BLaER1 (cell line): ENCODE measurements around the gene EIF4E.
"Not testable (repeated sequence)": the region's sequence is repeated elsewhere in the genome, so short reads cannot be mapped to it uniquely, and the experiment has no call there.

Experiments
- H3K27ac ChIP-seq: shearing (Covaris generic); formaldehyde crosslinking; 2 replicates; pipeline ENCODE4 v1.8.1; 2022
- H3K27me3 ChIP-seq: shearing (Covaris generic); formaldehyde crosslinking; 2 replicates; pipeline ENCODE4 v1.8.1; 2022
- H3K36me3 ChIP-seq: shearing (Covaris generic); formaldehyde crosslinking; 2 replicates; pipeline ENCODE4 v1.8.1; 2022
- H3K4me1 ChIP-seq: shearing (Covaris generic); formaldehyde crosslinking; 2 replicates; pipeline ENCODE4 v1.8.1; 2022
- H3K4me2 ChIP-seq: shearing (Covaris generic); formaldehyde crosslinking; 2 replicates; pipeline ENCODE4 v1.8.1; 2022
- H3K4me3 ChIP-seq: shearing (Covaris generic); formaldehyde crosslinking; 2 replicates; pipeline ENCODE4 v1.8.1; 2022
- H3K9ac ChIP-seq: shearing (Covaris generic); formaldehyde crosslinking; 2 replicates; pipeline ENCODE4 v1.8.1; 2022
- H3K9me3 ChIP-seq: shearing (Covaris generic); formaldehyde crosslinking; 2 replicates; pipeline ENCODE4 v1.8.1; 2022
- H4K20me1 ChIP-seq: shearing (Covaris generic); formaldehyde crosslinking; 2 replicates; pipeline ENCODE4 v1.8.1; 2022
- Cebpa-rat ChIP-seq: shearing (Covaris generic); IDR thresholded peaks from 2 replicates; pipeline ENCODE4 v1.8.1; 2022

EIF4E gene

GRCh38 chr4:98879515-98879914 lies 49.4 kb downstream of the EIF4E start:
- H3K4me2 ChIP-seq, result no peak overlapping the region
- TF ChIP-seq Cebpa-rat, result no peak
- no peak overlapping the region for H3K9ac ChIP-seq
- H3K4me1 ChIP-seq, result no peaks in the 10 kb centered on the region
- peaks cover 5% of the 10 kb centered on the region; the same call in 1 of the 2 replicates for H4K20me1 ChIP-seq
- H3K36me3 ChIP-seq, result peaks cover 78% of the 10 kb centered on the region
- no peak overlapping the region for H3K4me3 ChIP-seq
- no peaks in the 10 kb centered on the region for H3K9me3 ChIP-seq
- no peaks in the 10 kb centered on the region for H3K27me3 ChIP-seq
- no peak overlapping the region for H3K27ac ChIP-seq

DNA sequence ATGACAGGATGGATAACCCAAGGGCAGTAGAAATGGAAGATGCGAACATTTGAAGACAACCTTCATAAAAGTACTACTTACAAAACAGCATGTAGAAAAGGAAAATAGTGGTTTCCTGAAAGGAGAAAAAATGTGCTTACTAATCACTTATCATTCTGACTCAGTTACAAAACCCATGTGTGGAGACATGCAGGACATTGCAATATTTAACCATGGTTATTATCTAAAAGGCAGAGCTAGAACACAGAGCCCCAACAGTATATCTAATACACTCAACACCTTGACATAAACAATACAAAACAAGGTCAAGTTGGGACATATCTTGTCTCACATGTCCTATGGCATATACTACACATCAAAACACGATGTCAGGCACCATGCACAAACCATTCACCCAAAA lies 55.9 kb downstream of the EIF4E start:
- TF ChIP-seq Cebpa-rat, result no peak
- H3K27ac ChIP-seq, result no peak overlapping the region
- peaks cover 32% of the 10 kb centered on the region; the same call in 1 of the 2 replicates for H3K36me3 ChIP-seq
- H3K4me3 ChIP-seq, result no peak overlapping the region
- H3K4me1 ChIP-seq, result no peaks in the 10 kb centered on the region
- H3K9me3 ChIP-seq, result no peaks in the 10 kb centered on the region
- no peaks in the 10 kb centered on the region for H3K27me3 ChIP-seq
- no peak overlapping the region for H3K4me2 ChIP-seq
- no peaks in the 10 kb centered on the region for H4K20me1 ChIP-seq
- H3K9ac ChIP-seq, result no peak overlapping the region

DNA sequence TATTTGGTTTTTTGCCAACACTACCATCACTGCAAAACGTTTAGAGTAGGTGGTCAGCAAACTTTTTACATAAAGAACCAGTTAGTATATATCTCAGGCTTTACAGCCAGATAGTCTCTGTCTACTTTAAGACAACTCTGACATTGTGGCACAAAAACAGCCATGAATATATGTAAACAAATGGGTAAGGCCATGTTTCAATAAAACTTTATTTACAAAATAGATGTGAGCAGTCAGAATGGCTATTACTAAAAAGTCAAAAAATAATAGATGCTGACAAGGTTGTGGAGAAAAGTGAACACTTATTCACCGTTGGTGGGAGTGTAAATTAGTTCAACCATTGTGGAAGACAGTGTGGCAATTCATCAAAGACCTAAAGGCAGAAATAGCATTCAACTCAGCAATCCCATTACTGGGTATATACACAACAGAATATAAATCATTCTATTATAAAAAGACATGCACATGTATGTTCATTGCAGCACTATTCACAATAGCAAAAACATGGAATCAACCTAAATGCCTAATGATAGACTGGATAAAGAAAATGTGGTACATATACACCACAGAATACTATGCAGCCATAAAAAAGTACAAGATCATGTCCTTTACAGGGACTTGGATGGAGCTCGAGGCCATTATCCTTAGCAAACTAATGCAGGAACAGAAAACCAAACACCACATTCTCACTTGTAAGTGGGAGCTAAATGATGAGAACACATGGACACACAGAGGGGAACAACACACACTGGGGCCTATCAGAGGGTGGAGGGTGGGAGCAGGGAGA lies 56.6 kb downstream of the EIF4E start:
- not testable (repeated sequence) for H3K4me1 ChIP-seq, H4K20me1 ChIP-seq, H3K9ac ChIP-seq, H3K27me3 ChIP-seq, H3K9me3 ChIP-seq, H3K4me2 ChIP-seq, H3K4me3 ChIP-seq, H3K27ac ChIP-seq
- H3K36me3 ChIP-seq, result peaks cover 25% of the 10 kb centered on the region; the same call in 1 of the 2 replicates

GRCh38 chr4:98867648-98868047 lies 61.3 kb downstream of the EIF4E start:
- H3K4me1 ChIP-seq, result no peaks in the 10 kb centered on the region
- no peak overlapping the region for H3K4me3 ChIP-seq
- no peaks in the 10 kb centered on the region for H3K9me3 ChIP-seq
- H3K4me2 ChIP-seq, result no peak overlapping the region
- H3K36me3 ChIP-seq, result no peaks in the 10 kb centered on the region
- no peak overlapping the region for H3K9ac ChIP-seq
- H4K20me1 ChIP-seq, result no peaks in the 10 kb centered on the region
- TF ChIP-seq Cebpa-rat, result no peak
- H3K27me3 ChIP-seq, result no peaks in the 10 kb centered on the region
- H3K27ac ChIP-seq, result no peak overlapping the region

- H3K27me3 ChIP-seq, result no peaks in the 10 kb centered on the region
- no peak overlapping the region for H3K4me3 ChIP-seq
- H3K4me1 ChIP-seq, result no peaks in the 10 kb centered on the region
- H3K9ac ChIP-seq, result no peak overlapping the region
- H3K4me2 ChIP-seq, result no peak overlapping the region
- H4K20me1 ChIP-seq, result no peaks in the 10 kb centered on the region
- no peak overlapping the region for H3K27ac ChIP-seq
- no peak for TF ChIP-seq Cebpa-rat
- no peaks in the 10 kb centered on the region for H3K9me3 ChIP-seq
- H3K36me3 ChIP-seq, result no peaks in the 10 kb centered on the region
These were observed 63.9 kb downstream of the EIF4E start for GRCh38 chr4:98865059-98865458.

GRCh38 chr4:98864560-98864959 lies 64.4 kb downstream of the EIF4E start:
- no peak overlapping the region for H3K4me2 ChIP-seq
- TF ChIP-seq Cebpa-rat, result no peak

GRCh38 chr4:98862371-98862770 lies 66.6 kb downstream of the EIF4E start:
- no peaks in the 10 kb centered on the region for H3K9me3 ChIP-seq
- TF ChIP-seq Cebpa-rat, result no peak
- no peaks in the 10 kb centered on the region for H3K36me3 ChIP-seq
- no peaks in the 10 kb centered on the region for H3K27me3 ChIP-seq
- no peak overlapping the region for H3K27ac ChIP-seq
- no peak overlapping the region for H3K4me3 ChIP-seq
- H3K9ac ChIP-seq, result no peak overlapping the region
- H3K4me1 ChIP-seq, result no peaks in the 10 kb centered on the region
- H4K20me1 ChIP-seq, result no peaks in the 10 kb centered on the region
- no peak overlapping the region for H3K4me2 ChIP-seq

More at GRCh38 chr4:98864560-98864959, 64.4 kb downstream of the EIF4E start:
- H3K9me3 ChIP-seq, result no peaks in the 10 kb centered on the region
- H3K9ac ChIP-seq, result no peak overlapping the region
- H3K4me3 ChIP-seq, result no peak overlapping the region
- no peak overlapping the region for H3K27ac ChIP-seq
- no peaks in the 10 kb centered on the region for H4K20me1 ChIP-seq
- H3K27me3 ChIP-seq, result no peaks in the 10 kb centered on the region
- H3K4me1 ChIP-seq, result no peaks in the 10 kb centered on the region
- no peaks in the 10 kb centered on the region for H3K36me3 ChIP-seq

- Histone ChIP-seq H3K27ac (no peak overlapping the region), H3K4me1 (no peaks in the 10 kb centered on the region), H3K36me3 (no peaks in the 10 kb centered on the region), H3K4me2 (no peak overlapping the region), H3K4me3 (no peak overlapping the region), H3K27me3 (no peaks in the 10 kb centered on the region), H4K20me1 (no peaks in the 10 kb centered on the region), H3K9me3 (no peaks in the 10 kb centered on the region), H3K9ac (no peak overlapping the region)
- no peak for TF ChIP-seq Cebpa-rat
These were observed 67.6 kb downstream of the EIF4E start for GRCh38 chr4:98861100-98861884.

GRCh38 chr4:98851806-98852205 lies 77.1 kb downstream of the EIF4E start:
- peaks cover 22% of the 10 kb centered on the region for H3K9me3 ChIP-seq

DNA sequence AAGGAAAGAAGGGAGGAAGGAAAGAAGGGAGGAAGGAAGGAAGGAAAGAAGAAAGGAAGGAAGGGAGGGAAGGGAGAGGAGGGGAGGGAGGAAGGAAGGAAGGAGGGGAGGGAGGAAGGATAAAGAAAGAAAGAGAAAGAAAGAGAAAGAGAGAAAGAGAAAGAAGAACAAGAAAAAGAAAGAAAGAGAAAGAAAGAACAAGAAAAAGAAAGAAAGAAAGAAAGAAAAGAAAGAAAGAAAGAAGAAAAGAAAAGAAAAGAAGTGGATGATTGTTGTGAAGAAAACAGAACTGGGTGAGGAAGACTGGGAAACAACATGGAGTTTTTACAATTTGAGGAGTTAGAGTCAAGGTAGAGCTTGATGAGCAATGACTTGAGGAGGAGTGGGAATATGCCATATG lies 78.0 kb downstream of the EIF4E start:
- H3K27me3 ChIP-seq, result no peaks in the 10 kb centered on the region
- no peaks in the 10 kb centered on the region for H3K4me1 ChIP-seq
- no peak for TF ChIP-seq Cebpa-rat
- peaks cover 27% of the 10 kb centered on the region for H3K9me3 ChIP-seq
- H3K27ac ChIP-seq, result no peak overlapping the region
- H4K20me1 ChIP-seq, result no peaks in the 10 kb centered on the region
- H3K4me3 ChIP-seq, result no peak overlapping the region
- no peak overlapping the region for H3K9ac ChIP-seq
- H3K4me2 ChIP-seq, result no peak overlapping the region
- no peaks in the 10 kb centered on the region for H3K36me3 ChIP-seq

More at GRCh38 chr4:98851806-98852205, 77.1 kb downstream of the EIF4E start:
- H3K36me3 ChIP-seq, result no peaks in the 10 kb centered on the region
- H3K4me3 ChIP-seq, result no peak overlapping the region
- H4K20me1 ChIP-seq, result no peaks in the 10 kb centered on the region
- no peak overlapping the region for H3K9ac ChIP-seq
- TF ChIP-seq Cebpa-rat, result no peak
- no peak overlapping the region for H3K27ac ChIP-seq
- H3K4me1 ChIP-seq, result no peaks in the 10 kb centered on the region
- no peak overlapping the region for H3K4me2 ChIP-seq
- no peaks in the 10 kb centered on the region for H3K27me3 ChIP-seq
